GM21381 (cell line): Measurements from ENCODE around the gene DIDO1.

Experiments used
- ATAC-seq: cut with Tn5 transposase; IDR thresholded peaks from one replicate; pipeline ENCODE4 v1.9.1; 2021; ENCODE audit warnings: mild to moderate bottlenecking, moderate library complexity; ENCODE audit not compliant: unreplicated experiment

The DIDO1 gene

DNA sequence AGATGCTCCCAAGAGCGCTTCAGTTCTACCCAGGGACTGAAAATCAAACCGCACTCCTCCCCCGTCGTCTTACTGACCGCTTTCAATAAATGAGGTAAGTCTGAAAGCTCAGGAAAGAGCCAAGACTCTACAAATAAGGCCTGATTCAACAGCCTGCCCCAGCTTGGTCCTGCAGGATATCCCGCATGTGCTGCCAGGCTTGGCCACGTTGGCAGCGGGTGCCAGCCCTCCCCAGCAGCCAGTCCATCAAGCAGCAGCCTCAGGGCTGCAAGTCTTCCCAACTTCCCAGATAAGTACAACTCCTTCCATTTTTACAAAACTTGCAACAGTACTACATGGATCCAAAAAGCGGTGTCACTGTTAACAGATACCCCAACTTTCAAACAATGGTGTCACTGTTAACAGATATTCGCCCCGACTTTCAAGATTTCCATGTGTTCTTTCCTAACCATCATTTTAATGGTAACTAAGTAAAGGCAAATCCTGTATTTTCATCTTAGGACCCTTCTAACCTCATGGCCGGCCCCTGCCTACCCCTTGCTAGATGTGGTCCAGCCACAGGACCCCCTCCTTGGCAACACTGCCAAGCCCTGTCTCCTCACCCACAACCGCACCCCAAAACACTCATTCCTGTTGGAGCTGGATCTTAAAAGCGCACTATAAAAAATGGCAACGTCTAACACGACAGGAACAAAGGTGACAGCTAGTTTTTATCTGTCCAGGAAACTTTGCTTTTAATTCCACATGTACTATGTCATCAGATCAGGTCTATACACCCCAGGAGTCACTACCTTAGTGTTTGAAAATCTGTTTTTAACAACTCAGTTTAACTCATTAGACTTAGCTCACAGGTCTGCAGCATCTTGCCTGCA lies 28.0 kb downstream of the DIDO1 start:
- ATAC-seq = no peak

DNA sequence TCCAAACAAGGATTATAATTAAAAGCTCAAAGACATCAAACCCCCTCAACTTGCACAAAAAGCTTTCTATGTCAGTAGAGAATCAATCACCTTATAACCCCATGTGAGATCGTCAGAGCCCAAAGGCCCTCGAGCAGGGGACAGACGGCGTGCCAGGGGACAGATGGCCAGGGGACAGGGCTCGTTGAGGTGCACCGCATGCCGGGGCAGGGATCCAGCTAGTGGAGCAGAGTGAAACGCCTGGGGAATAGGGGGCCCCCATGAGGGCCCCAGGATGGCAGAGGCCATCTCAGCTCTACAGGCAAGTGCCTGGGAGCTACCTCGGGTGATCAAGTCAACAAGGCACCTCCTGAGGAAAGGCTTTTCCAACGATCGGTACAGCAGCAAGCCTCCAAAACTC lies 28.6 kb downstream of the DIDO1 start:
- ATAC-seq = no peak

DNA sequence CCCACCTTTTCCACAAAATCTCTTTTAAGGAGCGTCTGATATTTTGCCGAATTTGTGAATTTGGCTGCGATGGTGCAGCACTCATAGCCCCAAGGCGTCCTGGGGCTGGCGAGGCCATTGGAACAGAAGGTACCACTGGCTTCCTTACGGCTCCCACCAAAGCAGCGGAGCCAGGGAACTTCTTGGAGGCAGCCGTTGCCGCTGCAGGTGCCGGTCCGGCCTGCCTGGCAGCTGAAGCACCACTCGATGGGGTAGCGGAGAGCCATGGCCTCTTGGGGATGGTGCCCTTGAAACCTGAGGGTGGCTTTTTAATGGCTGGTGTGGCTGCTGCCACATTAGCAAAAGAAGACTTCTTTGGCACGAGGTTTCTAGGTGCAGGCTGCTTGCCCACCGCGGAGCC lies 29.8 kb downstream of the DIDO1 start:
- ATAC-seq = no peak

DNA sequence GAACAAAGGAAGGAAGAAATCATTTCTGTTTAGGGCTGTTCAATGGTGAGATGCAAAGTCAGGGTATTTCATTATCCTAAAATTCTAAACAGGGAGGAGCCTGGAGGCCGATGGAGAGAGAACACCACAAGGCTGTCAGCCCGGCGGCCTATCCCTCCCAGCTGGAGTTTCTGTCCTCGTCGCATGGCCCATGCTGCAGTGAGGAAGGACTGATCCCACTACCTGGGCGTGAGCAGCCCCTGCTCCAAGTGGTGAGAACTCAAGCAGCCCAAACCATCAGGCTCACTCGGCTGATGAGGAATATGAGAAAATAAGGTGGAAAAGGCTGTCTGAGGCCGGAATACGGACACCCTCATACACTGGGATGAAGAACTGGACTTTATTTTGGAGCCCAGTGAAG lies 30.8 kb downstream of the DIDO1 start:
- no peak for ATAC-seq

DNA sequence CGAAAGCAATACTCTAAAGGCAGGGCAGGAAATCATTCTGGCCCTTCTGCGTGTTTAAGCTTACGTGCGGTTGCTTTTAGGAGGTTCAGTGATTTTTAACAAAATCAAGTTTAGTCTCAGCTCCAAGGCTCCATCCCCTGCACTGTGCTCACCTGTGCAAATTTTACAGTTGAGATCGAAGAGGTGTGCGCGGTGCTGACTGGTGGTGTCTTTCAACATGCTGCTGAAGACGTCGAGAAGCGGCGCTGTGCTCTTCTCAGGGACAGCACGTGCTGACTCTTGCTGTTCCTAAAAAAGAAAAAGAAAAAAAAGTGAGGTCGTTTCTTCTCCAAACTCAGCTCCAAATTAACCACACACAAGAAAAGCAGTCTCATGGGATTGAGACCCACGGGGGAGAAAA lies 32.0 kb downstream of the DIDO1 start:
- ATAC-seq = no peak

DNA sequence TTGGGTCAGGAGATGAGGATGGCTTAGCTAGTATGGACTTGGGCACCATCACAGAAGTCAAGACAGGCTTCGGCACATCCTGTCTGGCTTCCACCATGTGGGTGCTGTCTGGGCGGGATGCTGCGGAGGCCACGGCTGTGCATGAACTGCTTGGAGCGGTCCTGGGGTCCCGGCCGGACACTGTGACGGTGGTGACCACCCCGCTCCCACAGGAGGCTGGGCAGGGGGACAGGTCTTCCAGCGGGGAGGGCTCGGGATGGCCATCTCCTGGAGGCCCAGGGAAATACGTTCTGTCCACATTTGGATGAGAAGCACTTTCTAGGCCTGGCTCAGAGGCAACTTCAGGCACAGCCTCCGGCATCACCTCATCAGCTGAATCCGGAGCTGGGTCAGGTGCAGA lies 32.6 kb downstream of the DIDO1 start:
- ATAC-seq = no peak

DNA sequence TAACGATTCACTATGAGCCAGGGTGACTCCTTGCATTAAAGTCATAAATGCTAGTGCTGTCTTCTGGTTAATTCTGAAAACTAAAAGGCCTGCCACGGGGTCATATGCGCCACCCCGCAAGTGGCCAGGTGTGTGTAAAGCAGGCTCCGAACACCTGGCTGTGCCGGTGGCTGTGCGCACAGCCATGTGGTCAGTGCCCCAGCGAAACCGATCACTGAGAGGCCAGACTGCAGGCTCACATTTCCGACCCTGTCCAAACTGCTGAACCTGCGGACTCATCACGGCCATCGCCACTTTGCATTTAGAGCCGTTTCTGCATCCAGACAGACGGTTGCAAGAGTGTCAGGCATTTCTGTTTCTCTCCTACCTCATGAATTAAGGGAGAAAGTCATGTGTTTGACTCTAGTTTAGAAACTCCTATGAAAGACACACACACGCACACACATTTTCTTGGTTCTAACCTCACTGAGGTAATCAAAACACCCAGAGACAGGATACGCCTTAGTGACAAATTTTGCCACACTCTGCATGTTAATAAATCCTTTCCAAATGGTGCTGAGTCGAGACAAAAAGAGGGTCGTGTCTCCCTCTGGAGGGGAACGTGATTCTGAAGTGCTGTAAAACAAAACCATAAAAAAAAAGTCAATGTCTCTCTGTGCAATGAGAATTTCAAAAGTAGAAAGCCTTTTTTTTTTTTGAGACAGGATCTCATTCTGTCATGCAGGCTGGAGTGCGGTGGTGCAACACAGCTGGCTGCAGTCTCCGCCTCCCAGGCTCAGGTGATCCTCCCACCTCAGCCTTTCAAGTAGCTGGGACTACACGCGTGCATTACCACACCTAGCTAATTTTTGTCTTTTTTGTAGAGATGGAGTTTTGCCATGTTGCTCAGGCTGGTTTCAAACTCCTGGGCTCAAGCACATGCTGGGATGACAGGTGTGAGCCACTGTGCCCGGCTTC lies 33.7 kb downstream of the DIDO1 start:
- no peak for ATAC-seq

DNA sequence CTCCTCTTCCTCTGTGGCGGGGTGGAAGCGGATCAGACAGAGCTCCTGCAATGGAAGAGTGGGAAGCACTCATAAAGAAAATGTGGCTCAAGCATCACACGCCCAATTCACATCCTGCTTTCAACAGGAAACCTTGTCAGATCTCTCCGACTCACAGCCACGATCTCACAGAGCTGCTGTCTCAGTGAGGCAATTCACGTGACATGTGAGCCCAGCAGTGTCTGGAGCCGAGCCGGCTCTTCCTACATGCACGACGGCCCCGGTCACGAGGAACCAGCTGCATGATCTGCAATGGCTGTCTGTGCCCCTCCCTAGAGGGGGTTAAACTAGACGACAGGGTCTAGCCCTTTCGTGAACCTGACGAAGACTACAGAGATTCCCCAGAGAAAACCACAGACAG lies 35.2 kb downstream of the DIDO1 start:
- no peak for ATAC-seq

DNA sequence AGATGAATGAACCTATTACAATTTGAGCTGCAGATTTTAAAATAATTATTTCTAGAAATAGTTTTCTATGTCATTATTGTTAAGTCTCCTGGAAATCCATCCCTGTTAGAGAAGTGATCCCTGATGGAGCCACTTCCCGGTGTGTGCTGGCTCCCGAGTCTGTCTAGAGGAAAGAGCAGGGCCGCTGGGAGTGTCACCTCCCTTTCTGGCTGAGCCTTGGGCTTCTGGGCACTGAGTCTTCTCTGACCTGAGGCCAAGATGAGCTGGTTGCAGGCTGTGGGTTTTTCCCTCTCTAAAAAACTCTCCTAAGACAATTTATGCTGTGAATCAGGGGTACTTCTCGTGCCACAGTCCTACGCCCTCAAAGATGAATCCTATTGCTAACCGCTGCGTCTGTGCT lies 35.9 kb downstream of the DIDO1 start:
- no peak for ATAC-seq

DNA sequence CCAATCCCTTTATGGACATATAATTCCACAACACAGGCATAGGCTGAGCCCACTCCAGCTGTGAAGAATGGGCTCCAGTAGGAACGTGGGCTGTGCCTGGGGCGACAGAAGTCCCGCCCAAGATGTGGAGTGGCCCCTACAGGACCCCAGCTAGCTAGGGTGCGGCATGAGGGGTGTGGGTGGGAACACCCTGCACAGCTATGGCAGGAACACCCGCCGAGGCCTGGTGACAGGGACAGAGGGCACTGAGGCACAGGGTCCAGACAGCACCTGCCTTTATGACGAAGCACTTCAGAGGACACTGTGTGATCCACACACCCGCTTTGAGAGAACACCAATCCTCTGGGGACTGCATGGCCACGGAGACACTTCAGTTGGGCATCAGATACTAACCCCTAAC lies 36.4 kb downstream of the DIDO1 start:
- ATAC-seq = no peak

DNA sequence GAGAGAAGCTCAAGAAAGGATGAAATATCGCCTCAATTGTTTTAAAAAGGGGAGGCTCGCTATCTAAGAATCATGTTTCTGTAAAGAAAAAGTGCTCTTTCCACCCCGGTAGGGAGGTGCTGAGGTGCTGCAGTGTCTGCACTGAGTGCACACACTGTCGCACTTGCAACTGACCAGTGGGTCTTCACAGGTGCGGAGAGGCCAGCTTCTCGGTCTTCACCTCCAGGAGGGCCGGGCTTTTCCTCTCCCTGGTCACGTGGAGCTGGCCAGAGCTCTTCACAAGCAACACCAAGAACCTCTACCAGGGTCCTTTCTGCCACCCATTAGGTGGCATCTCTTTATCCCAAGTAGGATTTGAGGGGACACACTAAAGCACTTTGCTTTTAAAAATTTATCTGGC lies 36.9 kb downstream of the DIDO1 start:
- ATAC-seq = no peak

DNA sequence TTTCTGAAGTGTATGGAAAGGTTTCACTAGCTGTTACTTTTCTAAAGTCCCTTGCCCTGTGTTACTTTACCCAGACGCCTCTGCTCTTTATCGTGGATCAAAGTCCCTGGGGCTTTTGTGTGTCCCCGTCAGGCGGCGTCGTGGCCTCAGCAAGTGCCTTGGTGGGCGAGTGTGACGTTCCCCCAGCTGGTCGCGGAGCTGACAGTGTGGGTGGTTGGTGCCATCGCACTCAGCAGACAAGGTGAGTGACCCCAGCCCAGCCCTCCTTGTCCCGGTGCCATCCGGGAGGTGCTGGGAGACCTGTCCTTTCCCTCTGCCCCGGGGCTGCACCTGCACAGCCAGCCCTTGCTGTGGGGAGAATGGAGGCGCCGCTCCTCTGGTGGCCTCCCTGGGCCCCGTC lies 37.4 kb downstream of the DIDO1 start:
- ATAC-seq = no peak

DNA sequence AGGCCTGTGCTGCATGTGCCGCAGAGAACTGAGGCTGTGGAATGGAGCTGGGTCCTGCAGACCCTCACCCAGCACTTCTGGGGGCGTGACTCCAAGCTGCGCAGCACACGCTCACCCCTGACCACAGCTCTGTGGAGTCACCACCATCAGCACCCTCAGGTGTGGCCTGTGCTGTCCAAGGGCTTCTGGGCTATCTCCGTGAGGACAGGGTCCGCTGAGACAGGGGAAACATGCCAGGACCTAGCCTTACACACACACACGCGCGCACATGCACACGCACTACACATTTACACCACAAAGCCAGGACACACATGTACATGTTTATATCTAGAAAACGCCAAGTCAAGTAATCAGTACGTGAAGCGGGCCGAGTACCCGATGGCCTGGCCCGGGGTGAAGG lies 37.9 kb downstream of the DIDO1 start:
- ATAC-seq = no peak

DNA sequence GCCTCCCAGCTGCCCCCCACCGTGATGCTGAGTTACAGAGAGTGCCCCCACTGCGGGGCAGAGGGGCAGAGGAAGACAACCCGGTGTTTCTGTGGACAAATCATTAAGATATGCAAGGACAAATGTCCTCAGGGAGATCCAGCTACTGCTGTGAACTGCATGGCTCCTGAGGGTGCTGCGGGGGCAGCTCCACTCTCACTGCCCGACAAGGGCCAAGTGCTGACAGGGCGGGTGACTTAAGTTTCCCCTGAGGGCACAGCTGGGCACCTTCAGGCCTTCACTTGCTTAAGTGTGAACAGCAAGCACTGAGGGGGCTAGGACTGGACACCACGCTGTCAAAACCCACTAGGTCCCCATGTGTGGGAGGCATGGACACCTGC lies 38.5 kb downstream of the DIDO1 start:
- ATAC-seq = no peak

DNA sequence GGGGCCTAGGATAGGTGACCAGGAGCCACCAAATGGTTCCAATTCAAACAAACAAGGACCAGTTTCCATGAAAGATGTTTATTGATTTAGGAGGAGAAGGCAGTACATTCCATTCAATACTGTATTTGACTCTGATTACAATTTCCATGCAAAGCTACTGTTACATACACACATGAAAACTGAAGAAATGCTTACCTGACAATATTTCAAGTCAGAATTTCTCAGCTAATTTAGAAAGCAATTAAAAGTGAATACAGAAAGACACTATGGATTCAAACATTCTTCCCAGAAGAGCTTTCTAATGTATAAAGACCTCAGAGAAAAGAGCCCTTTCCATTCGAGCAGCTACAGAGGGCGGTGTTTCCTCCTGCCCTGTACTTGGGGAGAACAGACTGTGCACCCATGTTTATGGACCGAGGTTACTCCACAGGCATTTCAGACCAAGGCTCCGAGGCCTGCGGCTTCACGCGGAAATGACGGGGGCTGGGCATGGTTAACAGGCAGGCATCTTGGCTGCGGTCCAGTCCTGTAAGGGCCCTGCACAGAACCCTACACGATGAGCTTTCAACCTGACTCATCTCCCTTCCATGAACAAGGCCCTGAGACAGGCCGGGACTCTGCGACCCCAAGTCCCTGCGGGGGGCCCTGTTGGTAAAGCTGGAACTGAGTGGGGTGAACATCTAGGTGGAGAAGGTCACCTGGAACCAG lies 39.0 kb downstream of the DIDO1 start:
- no peak for ATAC-seq

DNA sequence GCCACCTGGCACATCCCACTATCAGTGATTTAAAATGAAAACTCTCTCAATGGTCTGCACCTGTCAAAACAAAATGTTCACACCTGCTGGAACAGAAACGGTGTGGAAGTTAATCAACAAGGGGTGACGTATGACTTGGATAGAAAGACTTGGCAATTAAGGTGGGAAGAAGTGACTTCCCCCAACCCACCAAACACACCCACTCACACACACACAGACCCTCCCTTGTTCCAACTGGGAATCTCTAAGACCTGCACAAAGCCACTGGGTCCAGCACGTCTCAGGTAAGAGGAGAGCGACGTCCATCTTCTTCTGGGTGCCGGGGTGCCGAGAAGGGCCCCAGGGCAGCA lies 39.6 kb downstream of the DIDO1 start:
- no peak for ATAC-seq

DNA sequence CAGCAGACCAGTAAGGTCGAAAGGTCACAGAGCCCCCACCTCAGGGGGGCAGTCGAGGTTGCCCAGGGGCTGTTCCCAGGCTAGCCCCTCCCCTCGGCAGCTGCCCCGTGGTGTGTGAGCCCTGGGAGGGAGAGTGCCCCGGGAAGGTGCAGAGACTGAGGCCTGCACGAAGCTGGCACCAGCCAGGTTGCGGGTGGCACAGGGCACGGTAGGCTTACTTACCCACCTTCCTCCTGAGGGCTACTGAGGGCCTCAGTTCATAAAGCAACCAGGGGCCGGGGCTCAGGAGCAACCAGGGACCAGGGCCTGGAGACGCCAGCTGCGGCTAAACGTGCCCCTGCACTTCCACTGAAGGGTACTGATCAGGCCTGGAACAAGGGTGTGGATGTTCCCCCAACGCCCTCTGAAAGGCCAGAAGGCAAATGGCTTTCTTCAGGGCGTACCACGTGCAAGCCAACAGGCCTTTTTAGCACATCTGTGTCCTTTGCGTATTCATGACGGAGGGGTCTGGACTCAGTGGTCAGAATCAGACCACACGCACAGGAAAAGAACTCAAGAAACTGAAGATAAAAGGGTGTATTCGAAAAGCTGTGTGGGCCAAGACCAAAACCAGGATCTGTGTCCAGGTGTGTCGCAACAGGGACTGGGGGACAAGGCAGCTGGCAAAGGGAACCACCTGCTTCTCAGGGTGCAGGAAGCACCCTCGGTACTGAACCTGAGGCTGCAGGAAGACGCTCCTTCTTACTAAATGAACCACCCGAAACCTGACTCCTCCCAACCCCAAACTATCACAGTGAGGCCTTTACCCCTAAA lies 40.2 kb downstream of the DIDO1 start:
- no peak for ATAC-seq

DNA sequence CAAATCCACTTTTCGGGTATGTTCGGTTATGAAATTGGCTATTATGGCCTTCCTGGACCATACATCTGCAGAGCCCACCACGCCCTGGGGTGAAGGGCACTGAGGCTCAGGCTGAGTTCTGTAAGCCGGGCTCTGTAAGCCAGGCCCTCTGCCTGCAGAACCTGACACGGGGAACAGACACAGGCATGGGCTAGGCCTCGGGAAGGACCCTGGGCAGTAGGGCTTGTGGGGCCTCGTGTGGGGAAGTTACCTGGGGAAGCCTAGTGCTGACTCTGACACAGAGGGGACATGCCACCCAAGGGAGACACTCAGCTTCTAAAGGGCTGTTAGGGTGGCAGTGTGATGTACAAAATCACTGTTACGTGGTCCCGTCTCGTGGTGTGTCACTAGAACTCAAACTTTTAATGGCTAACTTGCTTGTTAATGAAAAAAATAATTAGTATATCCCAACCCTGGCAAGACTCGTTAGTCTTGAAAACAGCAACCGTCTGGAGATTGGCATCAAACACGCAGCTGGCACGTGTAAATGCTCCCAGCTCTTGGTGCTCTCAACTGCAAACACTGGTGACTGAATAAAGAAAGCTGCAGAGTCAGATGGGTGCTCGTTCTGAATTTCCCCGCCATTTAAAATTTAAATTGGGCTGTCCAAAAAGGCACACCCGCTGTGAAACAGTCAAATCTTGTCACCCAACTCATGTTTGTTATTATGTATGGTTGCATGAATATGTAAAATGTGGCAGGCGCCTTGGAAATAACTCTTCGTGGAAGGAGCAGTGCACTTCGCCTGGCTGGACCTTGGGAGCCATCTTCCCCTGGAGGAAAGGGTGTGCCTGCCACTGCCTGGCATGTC lies 41.0 kb downstream of the DIDO1 start:
- no peak for ATAC-seq

DNA sequence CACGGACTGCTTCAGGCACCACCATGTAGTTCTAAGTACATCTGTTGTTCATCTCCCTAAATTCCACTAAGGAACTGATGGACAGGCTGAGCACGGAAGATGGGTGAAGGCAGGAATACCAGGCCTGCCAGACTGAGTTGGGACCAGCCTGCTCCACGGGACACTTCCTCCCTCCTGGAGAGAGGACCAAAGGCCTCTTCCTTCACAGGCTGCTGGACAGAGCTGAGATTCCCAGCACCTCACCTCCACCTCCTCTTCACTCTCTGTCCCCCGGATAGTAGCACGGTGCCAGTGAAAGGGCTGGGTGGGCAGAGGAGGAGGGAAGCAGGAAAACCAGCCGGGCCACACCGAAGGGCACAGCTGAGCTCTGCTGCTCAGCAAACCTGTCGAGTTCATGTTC lies 41.7 kb downstream of the DIDO1 start:
- ATAC-seq = no peak

DNA sequence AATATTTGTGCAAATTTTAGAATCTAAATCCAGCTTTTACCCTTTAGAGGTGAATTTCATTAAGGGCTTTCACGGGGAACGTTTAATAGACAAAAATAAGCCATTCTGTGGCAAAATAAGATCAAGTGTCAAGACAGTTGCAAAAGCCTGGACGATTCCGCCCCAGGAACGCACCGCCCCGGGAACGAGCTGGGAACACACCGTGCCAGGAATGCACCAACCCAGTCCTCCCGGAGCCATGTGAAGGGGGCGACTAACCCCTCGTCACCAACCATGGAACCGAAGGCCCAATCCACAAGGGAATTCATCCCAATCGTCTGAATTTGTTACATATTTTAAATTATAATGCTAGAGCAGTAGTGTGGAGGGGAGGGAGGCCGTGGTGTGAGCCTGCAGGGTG lies 43.9 kb downstream of the DIDO1 start:
- no peak for ATAC-seq
